Limb (tissue), 2 donors: ENCODE data around the gene BRME1.
A peak's percentile ranks its signal among the peaks of the same experiment; 100 is the strongest.
"Not testable (repeated sequence)": the region's sequence is repeated elsewhere in the genome, so short reads cannot be mapped to it uniquely, and the experiment has no call there.

Source experiments
- DNase-seq, 2 donors: peaks; one replicate each; pipeline ENCODE4 v3.0.0-alpha.2; 2016; ENCODE audit errors: extremely low spot score in 2 of 2

Gene BRME1

DNA sequence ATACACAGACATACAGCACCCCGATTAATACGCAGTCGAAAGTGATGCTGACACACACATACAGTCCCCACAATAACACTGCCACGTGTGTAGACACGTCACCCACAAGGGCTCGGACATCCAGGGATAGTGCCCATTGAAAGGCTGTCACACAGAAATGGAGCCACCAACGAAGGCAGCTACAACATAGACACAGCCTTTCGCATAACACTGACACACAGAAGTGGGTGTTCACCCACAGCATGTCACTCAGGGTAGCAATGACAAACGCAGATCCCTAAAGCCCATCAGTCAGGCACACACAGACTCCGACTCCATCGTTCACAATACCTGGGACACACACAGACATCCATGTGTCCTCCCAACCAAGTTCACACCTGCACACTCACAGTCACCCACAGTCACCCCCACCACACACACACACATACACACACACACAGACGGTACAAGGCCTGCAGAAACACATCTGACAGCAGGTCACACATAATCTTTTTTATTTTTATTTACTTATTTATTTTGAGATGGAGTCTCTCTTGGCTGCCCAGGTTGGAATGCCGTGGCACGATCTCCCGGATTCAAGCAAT lies 39.4 kb downstream of the BRME1 start:
- no peak for DNase-seq

DNA sequence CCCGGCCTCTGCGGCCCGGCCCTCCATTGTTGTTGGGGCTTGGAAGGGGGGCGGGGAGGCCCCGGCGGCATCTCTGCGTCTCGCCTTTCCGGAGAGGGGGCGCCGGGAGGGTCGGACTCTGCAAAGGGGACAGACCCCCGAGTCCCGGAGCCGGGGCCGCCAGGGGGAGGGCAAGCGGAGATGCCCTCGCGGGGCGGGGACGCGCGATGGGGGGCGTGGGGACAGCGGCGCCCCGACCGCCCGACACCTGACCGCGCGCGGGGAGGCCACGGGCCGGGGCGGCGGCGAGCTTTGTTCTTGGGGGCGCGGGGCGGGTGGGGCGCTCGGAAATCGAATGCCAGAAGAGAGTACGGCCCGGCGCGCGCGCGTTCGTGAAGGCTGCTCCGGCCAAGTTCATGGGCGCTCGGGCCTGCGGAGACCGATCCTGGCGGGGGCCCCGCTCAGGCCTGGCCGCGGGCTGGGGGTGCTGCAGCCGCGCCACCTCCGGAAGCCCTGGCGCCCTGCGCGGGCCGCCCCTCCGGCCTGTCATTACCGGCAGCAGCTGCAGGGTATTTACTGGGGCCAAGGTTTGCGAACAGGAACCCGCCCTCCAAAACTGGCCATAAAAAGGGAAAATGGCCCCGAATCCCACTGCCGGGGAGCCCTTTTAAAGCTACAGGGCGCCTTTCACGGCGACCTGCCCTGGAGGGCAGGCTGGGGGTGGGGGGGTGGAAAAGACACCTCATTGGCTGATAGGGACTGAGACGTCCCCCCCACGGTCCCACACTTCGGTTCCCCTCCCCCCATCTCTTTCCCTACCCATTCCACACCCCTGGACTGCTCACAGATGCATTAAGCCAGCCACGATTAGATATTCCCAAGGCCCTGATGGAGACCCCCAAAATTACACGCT lies 40.1 kb downstream of the BRME1 start:
- peak in 1 of 2 donors; percentile 76 for DNase-seq

DNA sequence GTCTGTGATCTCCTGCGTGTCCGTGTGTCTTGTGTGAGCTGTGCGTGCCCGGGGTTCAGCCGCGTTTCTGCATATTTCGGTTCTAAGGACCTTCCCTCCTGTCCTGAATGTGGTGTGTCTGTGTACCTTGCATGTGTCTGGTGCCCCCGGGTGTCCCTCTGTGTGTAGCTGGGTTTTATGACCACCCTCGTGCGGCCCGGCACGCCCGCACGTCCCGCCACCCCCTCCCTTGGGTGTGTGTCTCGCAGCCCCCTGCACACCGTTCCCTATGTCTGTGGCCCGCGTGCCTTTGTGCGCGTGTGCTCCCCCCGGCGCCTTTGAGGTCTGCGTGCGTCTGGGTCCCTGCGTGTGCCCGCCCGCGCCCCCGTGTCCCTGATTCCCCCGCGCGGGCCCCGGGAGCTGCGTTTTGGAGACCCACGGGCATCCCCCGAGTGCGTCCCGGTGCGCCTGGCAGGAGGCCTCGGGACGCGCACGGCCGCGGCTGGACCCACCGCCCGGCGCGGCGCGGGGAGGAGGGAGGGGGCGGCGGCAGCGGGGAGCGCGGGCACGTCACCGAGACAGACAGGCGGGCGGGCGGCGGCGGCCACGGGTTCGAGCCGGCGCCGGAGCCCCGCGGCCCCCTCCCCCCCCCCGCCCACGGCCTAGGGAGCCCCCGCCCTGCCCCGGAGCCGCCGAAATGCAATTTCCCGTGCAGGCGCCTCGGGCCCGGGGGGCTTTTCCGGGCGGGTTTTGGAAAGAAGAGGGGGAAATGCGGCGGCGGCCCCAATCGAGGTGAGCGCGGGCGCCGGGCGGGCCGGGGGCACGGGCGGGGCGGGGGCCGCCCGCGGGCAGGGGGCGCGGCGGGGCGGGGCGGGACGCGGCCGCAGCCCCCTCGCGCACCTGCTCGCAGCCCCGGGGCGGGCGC lies 41.0 kb downstream of the BRME1 start:
- DNase-seq = peak in 1 of 2 donors; percentile 71

DNA sequence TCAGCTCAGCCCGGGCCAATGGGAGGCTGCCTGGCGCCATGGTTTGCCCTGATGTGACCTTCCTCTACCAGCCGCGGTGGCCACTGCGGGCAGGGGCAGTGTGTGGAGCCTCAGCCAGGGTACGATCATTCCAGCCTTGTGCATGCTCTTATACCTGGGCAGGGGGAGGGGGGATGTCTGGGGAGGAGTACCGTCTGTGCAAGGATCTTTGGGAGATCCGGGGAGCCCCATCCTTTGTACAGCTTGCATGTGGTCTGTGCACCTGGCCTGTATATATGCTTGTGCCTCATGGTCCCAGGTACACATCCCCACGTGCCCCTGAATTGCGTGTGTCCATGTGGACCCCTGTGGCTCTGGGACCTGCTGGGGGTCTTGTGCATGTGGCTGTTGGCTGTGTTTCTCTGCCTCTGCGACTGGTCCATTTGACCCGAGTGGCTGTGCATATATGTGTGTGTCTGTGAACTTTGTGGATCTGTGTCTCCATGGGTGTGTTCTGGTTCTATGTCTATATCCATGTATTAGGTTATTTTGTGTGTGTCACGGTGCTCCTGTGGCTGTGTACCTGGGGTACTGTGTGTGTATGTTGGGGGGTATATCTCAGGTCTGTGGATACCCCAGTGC lies 41.8 kb downstream of the BRME1 start:
- DNase-seq = no peak

DNA sequence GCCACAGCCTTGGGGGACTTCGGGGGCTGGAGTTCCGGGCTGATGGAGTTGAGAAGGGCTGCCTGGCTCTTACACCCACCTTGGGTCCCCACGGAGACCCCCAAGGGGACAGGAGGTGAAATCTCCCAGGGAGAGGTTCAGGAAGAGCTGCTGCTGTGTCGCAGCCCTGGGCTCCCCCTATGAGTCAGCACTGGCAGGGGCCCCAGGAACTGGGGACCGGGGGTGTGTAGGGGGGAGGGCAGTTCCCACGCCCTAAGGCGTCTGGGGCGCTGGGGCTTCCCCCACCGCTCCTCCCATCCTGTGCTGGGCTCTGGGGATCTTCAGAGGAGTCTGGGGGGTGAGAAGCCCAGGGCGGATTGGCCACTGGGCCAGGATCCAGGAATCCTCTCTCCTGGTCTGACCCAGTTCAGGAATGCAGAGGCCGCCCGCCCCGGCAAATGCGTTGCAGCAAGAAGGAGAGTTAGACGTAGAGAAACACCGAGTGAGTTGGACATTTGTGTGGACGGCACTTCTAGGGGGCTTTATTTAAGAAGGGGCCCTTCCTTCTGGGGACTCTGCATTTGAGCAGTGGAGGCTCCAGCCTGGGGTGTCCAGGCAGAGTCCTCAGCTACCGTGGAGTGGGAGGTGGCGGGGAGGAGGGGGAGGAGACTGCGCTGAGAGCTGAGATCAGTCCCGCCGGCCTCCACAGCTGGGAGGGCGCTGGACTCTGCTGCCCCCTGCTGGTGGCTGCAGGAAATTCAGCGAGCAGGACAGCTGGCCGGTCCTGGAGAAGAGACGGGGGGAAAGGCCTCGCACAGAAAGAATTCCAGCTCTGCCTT lies 44.0 kb downstream of the BRME1 start:
- peak; percentile 91 to 97 for DNase-seq

DNA sequence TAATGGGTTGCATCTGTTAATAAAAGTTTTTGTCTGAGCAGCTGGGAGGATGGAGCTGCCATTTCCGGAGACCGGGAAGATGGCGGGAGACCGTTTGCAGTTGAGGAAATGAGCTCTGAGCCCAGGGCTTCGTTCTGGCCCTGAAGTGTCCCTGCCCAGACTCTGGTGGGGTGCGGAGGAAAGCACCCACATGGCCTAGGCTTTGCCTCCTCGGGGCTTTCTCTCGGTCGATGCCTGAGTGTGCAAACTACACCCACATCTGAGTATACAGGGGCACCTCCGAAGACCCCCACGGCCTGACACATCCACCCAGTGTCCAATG lies 44.6 kb downstream of the BRME1 start:
- peak in 1 of 2 donors; percentile 8 for DNase-seq

DNA sequence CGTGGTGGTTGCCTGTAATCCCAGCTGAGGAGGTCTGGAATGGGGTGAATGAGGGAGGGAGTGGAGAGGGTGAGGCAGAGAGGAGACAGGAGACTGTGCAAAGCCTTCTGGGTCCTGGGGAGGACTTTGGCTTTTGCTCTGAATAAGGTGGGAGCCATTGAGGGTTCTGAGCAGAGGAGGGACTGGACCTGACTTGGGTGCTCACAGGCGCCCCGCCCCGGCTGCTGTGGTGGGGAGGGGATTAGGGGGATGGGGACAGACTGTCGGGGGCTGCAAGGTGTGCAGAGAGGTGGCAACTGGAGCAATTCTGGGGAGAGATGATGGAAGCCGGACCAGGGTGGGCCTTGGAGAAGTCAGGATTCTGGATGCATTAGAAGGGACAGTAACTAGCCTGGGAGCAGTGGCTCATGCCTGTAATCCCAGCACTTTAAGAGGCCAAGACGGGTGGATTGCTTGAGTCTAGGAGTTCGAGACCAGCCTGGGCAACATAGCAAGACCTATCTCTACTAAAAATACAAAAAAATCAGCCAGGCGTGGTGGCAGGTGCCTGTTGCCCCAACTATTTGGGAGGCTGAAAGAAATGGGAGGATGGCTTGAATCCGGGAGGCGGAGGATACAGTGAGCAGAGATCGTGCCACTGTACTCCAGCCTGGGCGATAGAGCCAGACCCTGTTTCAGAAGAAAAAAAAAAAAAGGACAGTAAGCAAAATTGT lies 45.1 kb downstream of the BRME1 start:
- no peak for DNase-seq

DNA sequence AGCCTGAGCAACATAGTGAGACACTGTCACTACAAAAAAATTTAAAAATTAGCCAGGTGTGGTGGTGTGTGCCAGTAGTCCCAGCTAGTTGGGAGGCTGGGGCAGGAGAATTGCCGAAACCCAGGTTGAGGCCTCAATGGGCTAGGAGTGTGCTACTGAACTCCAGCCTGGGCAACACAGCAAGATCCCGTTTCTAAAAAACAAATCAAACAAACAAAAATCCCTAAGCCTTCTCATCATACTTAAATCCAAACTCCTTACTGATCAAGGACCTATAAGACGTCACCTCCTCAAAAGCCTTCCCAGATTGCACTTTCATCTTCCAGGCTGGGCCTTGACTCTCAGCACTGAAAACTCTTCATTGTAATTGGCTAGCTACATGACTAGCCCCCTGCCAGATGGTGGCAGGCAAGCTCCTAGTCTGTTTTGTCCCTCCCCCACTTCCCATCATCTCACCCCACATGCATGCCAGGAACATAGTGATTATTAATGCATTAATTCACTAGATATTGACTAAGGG lies 46.5 kb downstream of the BRME1 start:
- DNase-seq = no peak

DNA sequence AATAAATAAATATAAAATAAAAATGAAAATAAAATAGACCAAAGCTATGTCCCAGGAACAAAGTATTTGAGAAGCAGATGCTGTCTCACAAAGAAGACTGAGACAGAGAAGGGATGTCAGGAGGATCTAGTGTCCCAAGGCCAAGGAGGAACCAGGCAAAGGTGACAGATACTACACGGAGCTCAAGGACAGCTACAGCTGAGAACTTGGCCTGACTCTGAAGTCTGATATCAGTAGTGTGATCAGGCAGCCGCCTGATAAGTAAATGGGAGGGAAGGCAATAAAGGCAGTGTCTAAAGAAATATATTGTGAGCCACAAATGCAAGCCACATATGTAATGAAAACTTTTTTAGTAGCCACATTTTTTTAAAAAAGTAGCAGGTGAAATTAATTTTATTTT lies 49.4 kb downstream of the BRME1 start:
- no peak for DNase-seq

DNA sequence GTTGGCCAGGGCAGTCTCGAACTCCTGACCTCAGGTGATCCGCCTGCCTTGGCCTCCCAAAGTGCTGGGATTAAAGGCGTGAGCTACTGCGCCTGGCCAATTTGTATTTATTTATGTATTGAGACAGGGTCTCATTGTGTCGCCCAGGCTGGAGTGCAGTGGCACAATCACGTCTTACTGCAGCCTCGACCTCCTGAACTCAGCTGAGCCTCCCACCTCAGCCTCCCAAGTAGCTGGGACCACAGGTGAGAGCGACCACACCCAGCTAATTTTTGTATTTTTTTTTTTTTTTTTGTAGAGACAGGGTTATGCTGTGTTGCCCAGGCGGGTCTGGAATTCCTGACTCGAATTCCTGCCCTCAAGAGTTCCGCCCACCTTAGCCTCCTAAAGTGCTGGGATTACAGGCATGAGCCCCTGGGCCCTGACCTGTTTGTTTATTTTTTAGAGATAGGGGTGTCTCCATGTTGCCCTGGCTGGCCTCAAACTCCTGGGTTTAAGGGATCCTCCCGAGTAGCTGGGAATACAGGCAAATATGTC lies 53.7 kb downstream of the BRME1 start:
- DNase-seq = not testable (repeated sequence)

DNA sequence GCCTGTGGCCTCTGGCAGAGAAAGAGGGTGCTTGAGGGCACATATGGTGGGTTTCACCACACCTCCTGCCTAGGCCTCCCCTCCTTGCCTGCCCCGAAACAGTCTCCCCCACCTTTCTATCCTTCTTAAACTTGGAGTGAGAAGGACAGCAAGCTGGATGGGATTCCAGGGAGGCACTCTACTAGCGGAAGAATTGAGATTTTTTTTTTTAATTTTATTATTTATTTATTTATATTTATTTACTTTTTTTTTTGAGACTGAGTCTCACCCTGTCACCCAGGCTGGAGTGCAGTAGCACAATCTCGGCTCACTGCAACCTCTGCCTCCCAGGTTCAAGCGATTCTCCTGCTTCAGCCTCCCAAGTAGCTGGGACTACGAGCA lies 54.2 kb downstream of the BRME1 start:
- not testable (repeated sequence) for DNase-seq

DNA sequence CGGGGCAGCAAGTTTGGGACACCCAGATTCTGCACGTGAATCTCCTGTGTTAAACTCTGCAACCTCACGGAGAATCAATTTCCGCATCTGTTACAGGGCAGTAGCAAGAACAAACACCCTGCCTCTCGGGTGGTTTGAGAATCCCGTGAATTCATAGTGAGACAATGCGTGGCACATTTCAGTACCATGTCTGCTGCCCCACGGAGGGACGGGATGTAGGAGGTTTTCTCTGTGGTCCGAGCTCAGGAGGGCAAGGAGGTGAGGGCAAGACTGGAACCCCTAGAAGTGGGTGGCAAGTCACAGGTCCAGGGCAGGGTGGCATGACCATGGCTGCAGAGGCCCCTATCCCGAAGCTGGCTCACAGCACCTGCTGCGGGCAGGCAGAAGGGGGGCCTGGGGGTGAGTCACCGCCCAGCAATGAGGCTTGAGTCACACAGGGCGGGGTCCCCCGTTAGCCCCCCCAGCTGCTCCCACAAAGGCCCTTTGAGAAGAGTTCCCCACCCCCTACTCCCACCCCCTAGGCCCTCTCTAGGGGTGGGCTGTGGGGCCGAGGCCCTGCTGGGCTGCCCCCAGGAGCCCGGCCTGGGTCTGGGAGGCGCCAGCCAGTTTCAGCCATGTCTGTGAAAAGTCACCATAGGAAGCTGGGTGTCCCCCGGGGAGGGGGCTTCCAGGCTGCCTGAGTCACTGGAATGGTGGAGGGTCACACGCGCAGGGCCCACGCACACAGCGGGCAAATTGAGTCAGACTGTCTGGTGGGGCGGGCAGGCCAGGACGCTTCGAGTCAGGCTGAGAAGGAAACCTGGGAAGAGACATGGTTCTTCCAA lies 54.8 kb downstream of the BRME1 start:
- DNase-seq = peak; percentile 78 to 87

DNA sequence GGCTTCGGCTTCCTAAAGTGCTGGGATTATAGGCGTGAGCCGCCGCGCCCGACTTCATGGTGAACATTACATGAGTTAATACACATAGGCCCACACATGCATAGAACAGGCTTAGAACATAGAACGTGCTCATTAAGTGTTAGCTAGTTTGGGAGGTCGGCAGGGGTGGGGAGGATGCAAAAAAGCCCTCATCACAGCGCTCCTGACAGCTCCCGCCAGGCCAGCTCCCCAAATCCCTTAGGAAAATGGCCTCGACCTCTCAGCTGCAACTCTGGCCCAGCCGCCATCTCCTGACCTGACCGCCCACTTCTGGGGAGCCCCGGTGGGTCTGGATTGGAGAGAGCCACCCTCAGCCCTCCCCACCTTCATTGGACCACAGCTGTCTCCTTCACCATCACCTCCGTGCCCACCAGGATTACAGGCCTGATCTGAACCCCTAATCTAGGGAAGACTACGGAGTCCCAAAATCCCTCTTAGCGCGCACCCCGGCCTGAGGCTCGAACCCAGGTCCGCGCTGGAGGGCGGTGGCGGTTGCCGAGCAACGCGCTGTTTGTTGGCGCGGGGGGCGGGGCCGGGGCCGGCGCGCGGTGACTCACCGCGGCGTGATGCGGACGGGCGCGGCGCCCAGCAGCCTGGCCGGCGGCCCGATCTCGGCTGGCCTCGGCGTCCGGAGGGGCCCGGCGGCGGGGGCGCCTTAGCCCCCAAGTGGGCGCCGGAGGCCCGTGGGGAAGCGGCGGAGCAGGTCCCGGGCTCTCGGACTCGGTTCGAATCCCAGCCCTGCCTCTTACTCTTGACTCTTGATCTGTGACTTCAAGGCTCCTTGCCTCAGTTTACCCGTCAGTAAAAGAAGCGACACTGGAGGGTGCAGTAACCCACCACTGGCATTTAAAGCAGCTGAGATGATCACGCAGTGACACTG lies 55.7 kb downstream of the BRME1 start:
- DNase-seq = peak; percentile 82 to 93

DNA sequence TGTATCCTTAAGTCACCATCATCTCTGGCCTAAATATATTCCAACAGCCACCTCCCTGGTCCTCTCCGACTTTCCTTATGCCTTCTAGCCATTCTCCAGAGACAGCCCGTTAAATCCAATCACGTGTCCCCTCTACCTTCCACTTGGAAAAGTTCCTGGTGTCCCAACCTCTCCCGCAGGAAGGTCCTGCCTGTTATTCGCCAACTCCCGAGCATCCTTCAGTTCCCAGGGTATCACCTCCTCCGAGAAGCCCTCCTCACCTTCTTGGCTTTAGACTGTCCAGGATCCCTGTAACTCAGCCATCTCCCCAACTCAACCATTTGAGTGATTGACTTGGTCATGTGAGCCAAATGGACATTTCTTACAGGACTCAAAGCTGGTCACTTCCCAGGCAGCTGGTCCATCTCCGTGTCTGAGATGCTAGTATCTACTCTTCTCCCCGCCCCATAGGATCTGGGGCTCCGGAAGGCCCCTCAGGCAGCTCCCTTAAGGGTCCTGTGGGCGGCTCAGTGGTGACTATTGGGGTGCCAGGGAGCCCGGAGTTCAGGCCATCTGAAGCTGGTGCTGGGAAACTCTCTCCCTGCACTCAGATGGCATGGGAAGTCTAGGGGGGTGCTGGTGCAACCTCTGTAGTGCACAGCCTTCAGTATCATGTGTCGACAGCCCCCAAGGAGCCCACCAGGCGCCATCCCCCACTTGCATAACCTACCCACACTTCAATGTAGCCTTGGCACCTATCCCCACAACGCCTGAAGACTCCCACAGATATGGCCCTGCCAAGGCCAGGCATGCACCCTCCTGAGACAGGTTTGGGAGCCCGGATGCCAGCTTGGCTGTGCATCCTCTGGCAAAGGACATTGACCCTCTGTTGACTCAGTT lies 56.9 kb downstream of the BRME1 start:
- DNase-seq = no peak

DNA sequence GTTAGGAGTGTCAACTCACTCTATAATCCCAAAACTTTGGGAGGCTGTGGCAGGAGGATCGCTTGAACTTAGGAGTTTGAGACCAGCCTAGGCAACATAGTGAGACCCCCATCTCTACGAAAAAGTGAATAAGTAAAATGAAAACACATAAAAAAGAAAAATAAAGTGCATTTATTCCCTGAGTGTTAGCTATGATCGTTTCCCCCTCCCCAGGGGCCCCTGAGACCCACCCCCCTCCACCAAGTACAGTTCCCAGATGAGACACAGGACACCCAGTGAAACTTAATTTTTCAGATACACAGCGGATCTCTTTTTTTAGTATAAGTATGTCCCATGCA lies 57.6 kb downstream of the BRME1 start:
- DNase-seq = no peak

DNA sequence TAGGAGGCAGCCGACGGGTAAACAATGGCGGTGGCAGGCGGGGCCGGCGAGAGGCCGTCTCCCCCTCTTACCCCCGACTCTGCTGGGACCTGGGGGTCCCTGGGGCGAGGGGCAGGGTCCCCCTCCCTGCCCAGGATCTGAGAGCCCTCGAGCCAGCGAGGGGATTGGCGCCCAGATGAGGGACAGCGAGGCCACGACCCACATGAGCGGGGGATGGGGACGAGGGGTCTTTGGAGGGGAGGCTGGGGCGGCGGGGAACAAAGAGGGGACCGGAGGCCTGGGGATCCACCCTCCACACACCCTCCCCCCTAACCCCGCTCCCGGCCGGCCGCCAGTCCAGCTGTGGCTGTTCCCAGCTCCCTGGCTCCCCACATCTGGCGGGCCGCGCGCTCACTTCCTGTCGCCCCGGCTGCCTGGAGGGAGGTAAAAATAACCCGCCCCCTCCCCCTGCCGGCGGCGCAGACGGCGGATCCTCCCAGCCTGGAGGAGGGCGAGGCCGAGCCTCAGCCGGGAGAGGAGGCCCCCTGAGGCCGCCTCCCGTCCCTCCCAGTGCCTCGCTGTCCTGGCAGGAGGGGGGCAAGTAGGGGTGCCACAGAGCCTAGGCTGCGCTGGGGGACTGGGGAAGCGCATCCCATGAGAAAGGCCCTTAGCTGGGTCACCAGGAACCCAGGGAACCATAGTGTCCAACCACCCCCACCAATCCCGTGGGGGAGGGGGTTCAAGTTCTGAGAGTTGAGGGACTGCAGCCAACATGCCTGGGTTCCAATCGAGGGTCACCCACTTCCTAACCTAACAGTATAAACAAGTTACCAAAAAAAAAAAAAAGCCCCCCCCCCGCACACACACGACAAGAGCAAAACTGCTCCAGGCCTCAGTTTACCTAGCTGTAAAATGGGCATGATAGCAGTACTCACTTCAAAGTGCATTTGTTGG lies 58.2 kb downstream of the BRME1 start:
- peak; percentile 96 to 97 for DNase-seq
